Lower leg skin (tissue), 3 donors: ENCODE measurements around the gene MRM2.

Experiments
- CTCF ChIP-seq, 3 donors: fragments of 450-650 bp; IDR thresholded peaks; one replicate each; pipeline ENCODE4 v1.5.1; 2016; ENCODE audit warnings: antibody characterized with exemption in 3 of 3, mild to moderate bottlenecking in 3 of 3, moderate library complexity in 2 of 3
- POLR2A ChIP-seq, 2 donors: fragments of 450-650 bp; IDR thresholded peaks; one replicate each; pipeline ENCODE4 v1.6.1; 2016 to 2017; ENCODE audit warnings: antibody characterized with exemption in 2 of 2, mild to moderate bottlenecking in 1 of 2, moderate library complexity in 1 of 2

- TF ChIP-seq CTCF (IDR thresholded peaks at IDR 0.05) (no peak), POLR2A (IDR thresholded peaks at IDR 0.05) (no peak)
Measured at GRCh38 chr7:2208712-2209111, 33.3 kb downstream of the MRM2 start.
